Spleen (tissue), 11 donors: ENCODE measurements around the gene CLIC5. TPM values are rescaled to one million over a fixed set of nuclear protein-coding genes. Genes with fewer than 3 reads are reported as not detected.

Experiments used
- DNase-seq: peaks from one replicate; pipeline ENCODE4 v3.0.0-alpha.2; 2020
- H3K27ac ChIP-seq, 8 donors: fragments of 200-600 bp; sonication (generic) in 7 of 8; 1 replicate in 4 of 8; 2 replicates in 4 of 8; pipeline versions ENCODE4 v1.5.0 to v1.8.0; 2016 to 2021; ENCODE audit warnings: inconsistent platforms in 4 of 8, mild to moderate bottlenecking in 4 of 8, moderate library complexity in 1 of 8
- H3K27me3 ChIP-seq, 7 donors: fragments of 200-600 bp; sonication (generic) in 6 of 7; replicated peaks in 1 of 7; 1 replicate in 4 of 7; 2 replicates in 3 of 7; pipeline versions ENCODE4 v1.5.0 to v1.8.0; 2016 to 2021; ENCODE audit warnings: inconsistent platforms in 3 of 7, mild to moderate bottlenecking in 1 of 7
- H3K36me3 ChIP-seq, 6 donors: fragments of 200-600 bp; sonication (generic) in 5 of 6; 1 replicate in 4 of 6; 2 replicates in 2 of 6; pipeline versions ENCODE4 v1.5.0 to v1.8.0; 2016 to 2021; ENCODE audit warnings: inconsistent platforms in 2 of 6
- H3K4me1 ChIP-seq, 6 donors: fragments of 200-600 bp; sonication (generic) in 5 of 6; 1 replicate in 3 of 6; 2 replicates in 3 of 6; pipeline versions ENCODE4 v1.5.0 to v1.8.0; 2016 to 2021; ENCODE audit warnings: inconsistent platforms in 3 of 6
- H3K4me3 ChIP-seq, 8 donors: fragments of 200-600 bp; sonication (generic) in 7 of 8; 1 replicate in 4 of 8; 2 replicates in 4 of 8; pipeline versions ENCODE4 v1.5.0 to v1.8.0; 2016 to 2021; ENCODE audit warnings: inconsistent platforms in 4 of 8, mild to moderate bottlenecking in 4 of 8, moderate library complexity in 2 of 8
- H3K9me3 ChIP-seq, 8 donors: fragments of 200-600 bp; sonication (generic) in 7 of 8; 1 replicate in 4 of 8; 2 replicates in 4 of 8; pipeline versions ENCODE4 v1.5.0 to v1.8.0; 2016 to 2021; ENCODE audit warnings: inconsistent platforms in 4 of 8
- POLR2A ChIP-seq, 3 donors: fragments of 450-650 bp; IDR thresholded peaks; one replicate each; pipeline ENCODE4 v1.5.1; 2017; ENCODE audit warnings: antibody characterized with exemption in 3 of 3, mild to moderate bottlenecking in 1 of 3
- POLR2AphosphoS5 ChIP-seq, 3 donors: sonication (generic); formaldehyde crosslinking; IDR thresholded peaks; one replicate each; pipeline ENCODE4 v1.5.1; 2017; ENCODE audit warnings: antibody characterized with exemption in 3 of 3
- WGBS, 5 donors: extraction: QIAGEN DNeasy Blood & Tissue Kit in 3 of 5; methylation state at CpG; one replicate each; pipeline versions ENCODE4 v1.1.5 to v1.1.7; 2013 to 2018; 5-methylcytosine and 5-hydroxymethylcytosine counted together
- intact Hi-C: fragments of 100-400 bp; cut with DNase I; formaldehyde crosslinking; loops from one replicate; pipeline ENCODE4 v1.15.0; 2023; ENCODE audit warnings: low total_unique reads
- polyA plus RNA-seq, 3 donors: library from polyadenylated mRNA; stranded (reverse); fragments of 200-250 nt; gene quantifications; one replicate each; pipeline ENCODE4 v1.2.1, GENCODE V29; 2013
- total RNA-seq, 7 donors: library from RNA; depleted of rRNA in 3 of 7; stranded (reverse); fragments of >200 nt in 3 of 7; fragmentation: NEBNext Ultra II Directional in 4 of 7; extraction: Animal tissue kit (Norgen Biotek cat#: 25700) in 4 of 7; gene quantifications; one replicate each; pipeline versions ENCODE4 v1.1.0 to v1.2.1, GENCODE V29; 2016 to 2021
- TF ChIP-seq, protein P1 (sequence below), 11 experiments: fragments of 200-600 bp in 7 of 11; fragments of 450-650 bp in 4 of 11; sonication (generic) in 4 of 11; IDR thresholded peaks in 8 of 11; conservative IDR thresholded peaks in 3 of 11; 1 replicate in 7 of 11; 2 replicates in 4 of 11; pipeline versions ENCODE4 v1.4.0 to v1.8.0; 2016 to 2021; ENCODE audit warnings: antibody characterized with exemption in 11 of 11, inconsistent platforms in 4 of 11, mild to moderate bottlenecking in 1 of 11
- donor health status: healthy with polysubstance abuse.
- donor health status: DM: no; HTN: no; CAD: no; lungs with moderate emphysema.
- donor health status: DM: no; HTN: no; CAD: no.
- donor health status: Bipolar disorder and iron deficiency.
- donor health status: healthy.
- donor health status: DM: no; HTN: no; CAD: no.
- donor health status: DM: yes; HTN: yes; CAD: no.

CLIC5 gene
- total and polyA plus RNA-seq, 10 donors: 2.8 to 189 (median 71.2) TPM

DNA sequence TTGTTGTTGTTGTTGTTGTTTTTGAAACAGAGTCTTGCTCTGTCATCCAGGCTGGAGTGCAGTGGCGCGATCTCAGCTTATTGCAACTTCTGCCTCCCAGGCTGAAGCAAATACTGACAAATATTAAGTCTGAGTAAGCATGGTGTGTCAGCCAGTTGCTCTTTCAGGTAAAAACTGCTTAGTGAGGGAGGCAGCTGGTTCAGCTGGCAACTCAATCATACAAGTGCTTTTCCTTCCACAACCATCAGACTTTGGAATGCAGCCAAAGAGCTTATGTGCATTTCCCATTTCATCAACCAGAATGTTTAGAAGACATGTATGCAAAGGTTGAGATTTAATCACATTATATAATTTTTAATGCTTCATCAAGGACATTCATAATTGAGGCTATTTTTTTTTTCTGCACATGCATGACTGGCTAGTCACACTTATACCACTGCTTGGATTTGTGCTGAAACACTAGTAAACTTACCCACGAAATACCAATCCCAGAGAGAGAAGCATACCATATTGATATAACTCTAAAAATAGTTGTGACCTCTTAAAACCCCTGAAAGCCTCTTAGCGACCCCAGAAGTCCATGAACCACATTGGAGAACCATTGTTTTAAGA lies 56.0 kb downstream of the CLIC5 start:
- intact Hi-C loops: no loop called here

DNA sequence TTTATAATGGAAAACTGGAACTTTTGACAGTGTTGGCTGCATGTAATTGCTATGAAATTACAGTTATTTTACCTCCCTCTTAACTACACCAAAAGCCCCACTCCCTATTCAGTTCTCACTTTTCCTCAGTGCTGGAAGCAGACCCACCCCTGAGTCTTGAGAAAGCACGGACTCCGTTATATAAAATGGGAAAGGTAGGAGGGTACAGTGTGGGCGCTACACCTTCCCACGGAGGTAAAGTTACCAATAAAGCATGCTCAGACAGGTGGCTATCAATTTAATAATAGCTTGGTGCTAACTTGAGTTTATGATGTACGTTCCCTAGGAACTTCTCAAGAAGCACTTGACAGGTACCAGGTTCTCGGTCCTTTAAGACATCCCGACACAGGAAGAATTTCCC lies 59.0 kb downstream of the CLIC5 start:
- no peaks in the 10 kb centered on the region for H3K27me3 ChIP-seq
- TF ChIP-seq POLR2A (IDR thresholded peaks at IDR 0.05) (no peak), POLR2AphosphoS5 (IDR thresholded peaks at IDR 0.05) (no peak)
- TF ChIP-seq, protein P1, sequence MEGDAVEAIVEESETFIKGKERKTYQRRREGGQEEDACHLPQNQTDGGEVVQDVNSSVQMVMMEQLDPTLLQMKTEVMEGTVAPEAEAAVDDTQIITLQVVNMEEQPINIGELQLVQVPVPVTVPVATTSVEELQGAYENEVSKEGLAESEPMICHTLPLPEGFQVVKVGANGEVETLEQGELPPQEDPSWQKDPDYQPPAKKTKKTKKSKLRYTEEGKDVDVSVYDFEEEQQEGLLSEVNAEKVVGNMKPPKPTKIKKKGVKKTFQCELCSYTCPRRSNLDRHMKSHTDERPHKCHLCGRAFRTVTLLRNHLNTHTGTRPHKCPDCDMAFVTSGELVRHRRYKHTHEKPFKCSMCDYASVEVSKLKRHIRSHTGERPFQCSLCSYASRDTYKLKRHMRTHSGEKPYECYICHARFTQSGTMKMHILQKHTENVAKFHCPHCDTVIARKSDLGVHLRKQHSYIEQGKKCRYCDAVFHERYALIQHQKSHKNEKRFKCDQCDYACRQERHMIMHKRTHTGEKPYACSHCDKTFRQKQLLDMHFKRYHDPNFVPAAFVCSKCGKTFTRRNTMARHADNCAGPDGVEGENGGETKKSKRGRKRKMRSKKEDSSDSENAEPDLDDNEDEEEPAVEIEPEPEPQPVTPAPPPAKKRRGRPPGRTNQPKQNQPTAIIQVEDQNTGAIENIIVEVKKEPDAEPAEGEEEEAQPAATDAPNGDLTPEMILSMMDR (IDR thresholded peaks at IDR 0.05 in 8 of 11, conservative IDR thresholded peaks at IDR 0.05 in 3 of 11): no peak
- intact Hi-C loops: no loop called here
- H3K27ac ChIP-seq: peak overlapping the region in 2 of 8 donors; percentile 22 to 26
- WGBS, 5 donors: 87 to 93% (median 93%) methylated on average over 7 of the region's 7 CpGs
- no peak overlapping the region for H3K4me3 ChIP-seq
- peaks cover 0 to 15% (median 0%) of the 10 kb centered on the region in 6 donors for H3K36me3 ChIP-seq
- H3K9me3 ChIP-seq: no peaks in the 10 kb centered on the region
- H3K4me1 ChIP-seq: peaks cover 0 to 7% (median 0%) of the 10 kb centered on the region in 6 donors
- no peak for DNase-seq

More for the DNA sequence above, 56.0 kb downstream of the CLIC5 start:
- Histone ChIP-seq H3K27ac (peak overlapping the region in 4 of 8 donors; percentile 41 to 72 (median 66)), H3K36me3 (peaks cover 0 to 6% (median 0%) of the 10 kb centered on the region in 6 donors), H3K4me3 (no peak overlapping the region), H3K9me3 (peaks cover 0 to 7% (median 2%) of the 10 kb centered on the region in 8 donors), H3K4me1 (peaks cover 0 to 7% (median 0%) of the 10 kb centered on the region in 6 donors), H3K27me3 (no peaks in the 10 kb centered on the region)
- TF ChIP-seq, protein P1 (IDR thresholded peaks at IDR 0.05 in 8 of 11, conservative IDR thresholded peaks at IDR 0.05 in 3 of 11): no peak
- TF ChIP-seq POLR2A (IDR thresholded peaks at IDR 0.05) (no peak), POLR2AphosphoS5 (IDR thresholded peaks at IDR 0.05) (no peak)
- DNase-seq: no peak
- WGBS, 5 donors: 36 to 48% (median 43%) methylated on average over 4 of the region's 4 CpGs

DNA sequence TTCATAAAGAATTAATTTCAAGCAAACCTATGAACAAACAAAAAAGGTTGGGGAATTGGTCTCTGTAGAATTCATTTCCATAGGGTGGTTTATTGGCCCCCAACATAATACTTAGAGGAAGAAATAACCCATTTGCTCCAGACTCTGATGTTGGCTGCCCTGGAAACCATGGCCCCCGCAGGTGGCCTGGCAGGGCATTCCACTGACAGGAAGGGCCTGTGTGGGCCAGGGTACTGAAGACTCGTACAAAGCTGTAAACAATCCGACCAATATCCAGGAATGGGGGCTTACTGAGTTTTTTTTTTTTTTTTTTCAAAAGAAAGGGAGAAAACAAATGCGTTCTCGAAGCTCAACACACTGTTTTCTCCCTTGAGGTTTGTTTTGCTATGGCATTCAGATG lies 59.5 kb downstream of the CLIC5 start:
- Histone ChIP-seq H3K4me3 (no peak overlapping the region), H3K9me3 (no peaks in the 10 kb centered on the region), H3K27me3 (no peaks in the 10 kb centered on the region), H3K4me1 (peaks cover 0 to 7% (median 0%) of the 10 kb centered on the region in 6 donors), H3K27ac (peak overlapping the region in 3 of 8 donors; percentile 0 to 26 (median 22)), H3K36me3 (peaks cover 0 to 15% (median 0%) of the 10 kb centered on the region in 6 donors)
- TF ChIP-seq, protein P1 (IDR thresholded peaks at IDR 0.05 in 8 of 11, conservative IDR thresholded peaks at IDR 0.05 in 3 of 11): no peak
- no peak for TF ChIP-seq POLR2AphosphoS5 (IDR thresholded peaks at IDR 0.05)
- no peak for TF ChIP-seq POLR2A (IDR thresholded peaks at IDR 0.05)
- no peak for DNase-seq
- intact Hi-C loops: no loop called here
- WGBS, 5 donors: 64 to 75% (median 70%) methylated on average over 5 of the region's 5 CpGs

DNA sequence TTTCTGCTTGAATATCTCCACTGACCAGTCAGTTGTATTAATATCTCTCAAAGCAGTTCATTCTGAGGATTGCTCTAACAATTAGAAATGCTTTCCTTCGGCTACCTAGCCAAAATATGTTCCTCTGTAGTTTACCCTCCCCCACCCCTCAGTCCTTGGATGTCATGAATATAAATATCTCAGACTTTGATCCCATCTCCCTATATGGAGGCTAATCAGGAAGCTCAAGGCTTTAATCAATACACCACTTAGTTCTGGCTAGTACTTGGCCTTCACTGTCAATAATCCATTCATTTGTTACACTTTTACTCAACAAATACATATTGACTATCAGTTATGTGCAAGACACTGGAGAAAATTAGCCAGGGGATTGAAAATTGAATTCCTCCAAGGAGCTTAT lies 60.1 kb downstream of the CLIC5 start:
- no peaks in the 10 kb centered on the region for H3K9me3 ChIP-seq
- peak overlapping the region in 2 of 8 donors; percentile 0 to 22 for H3K27ac ChIP-seq
- H3K36me3 ChIP-seq: peaks cover 0 to 15% (median 0%) of the 10 kb centered on the region in 6 donors
- intact Hi-C loops: no loop called here
- no peak overlapping the region for H3K4me3 ChIP-seq
- no peaks in the 10 kb centered on the region for H3K27me3 ChIP-seq
- TF ChIP-seq POLR2AphosphoS5 (IDR thresholded peaks at IDR 0.05): no peak
- TF ChIP-seq, protein P1 (IDR thresholded peaks at IDR 0.05 in 8 of 11, conservative IDR thresholded peaks at IDR 0.05 in 3 of 11): no peak
- TF ChIP-seq POLR2A (IDR thresholded peaks at IDR 0.05): no peak
- DNase-seq: no peak
- peaks cover 0 to 7% (median 0%) of the 10 kb centered on the region in 6 donors for H3K4me1 ChIP-seq
- WGBS, 5 donors: 80 to 90% (median 87%) methylated on average over 1 of the region's 1 CpG
